Measurements from ENCODE around the gene KCNJ4. TPM values are rescaled to one million over a fixed set of nuclear protein-coding genes. Genes with fewer than 3 reads are reported as not detected.

The KCNJ4 gene
- total RNA-seq, 1 donor from 2014 or later, result 0.43 TPM

GRCh38 chr22:38456272-38456835 is 1.4 kb upstream of the KCNJ4 start:
- H3K4me1 Mint-ChIP-seq (ENCODE audit: unreplicated experiment), result peaks cover 8% of the 10 kb centered on the region
- TF ChIP-seq CTCF (IDR thresholded peaks at IDR 0.05), result no peak
- H3K27ac Mint-ChIP-seq (ENCODE audit: unreplicated experiment), result no peak overlapping the region
- H3K4me3 Mint-ChIP-seq (ENCODE audit: unreplicated experiment), result peak overlapping the region; percentile 59
- no peak for DNase-seq (ENCODE audit: extremely low spot score, unreplicated experiment)
- peaks cover 58% of the 10 kb centered on the region for H3K27me3 Mint-ChIP-seq (ENCODE audit: unreplicated experiment)
- no peaks in the 10 kb centered on the region for H3K36me3 Mint-ChIP-seq (ENCODE audit: unreplicated experiment)
- no peaks in the 10 kb centered on the region for H3K9me3 Mint-ChIP-seq (ENCODE audit: unreplicated experiment)

DNA sequence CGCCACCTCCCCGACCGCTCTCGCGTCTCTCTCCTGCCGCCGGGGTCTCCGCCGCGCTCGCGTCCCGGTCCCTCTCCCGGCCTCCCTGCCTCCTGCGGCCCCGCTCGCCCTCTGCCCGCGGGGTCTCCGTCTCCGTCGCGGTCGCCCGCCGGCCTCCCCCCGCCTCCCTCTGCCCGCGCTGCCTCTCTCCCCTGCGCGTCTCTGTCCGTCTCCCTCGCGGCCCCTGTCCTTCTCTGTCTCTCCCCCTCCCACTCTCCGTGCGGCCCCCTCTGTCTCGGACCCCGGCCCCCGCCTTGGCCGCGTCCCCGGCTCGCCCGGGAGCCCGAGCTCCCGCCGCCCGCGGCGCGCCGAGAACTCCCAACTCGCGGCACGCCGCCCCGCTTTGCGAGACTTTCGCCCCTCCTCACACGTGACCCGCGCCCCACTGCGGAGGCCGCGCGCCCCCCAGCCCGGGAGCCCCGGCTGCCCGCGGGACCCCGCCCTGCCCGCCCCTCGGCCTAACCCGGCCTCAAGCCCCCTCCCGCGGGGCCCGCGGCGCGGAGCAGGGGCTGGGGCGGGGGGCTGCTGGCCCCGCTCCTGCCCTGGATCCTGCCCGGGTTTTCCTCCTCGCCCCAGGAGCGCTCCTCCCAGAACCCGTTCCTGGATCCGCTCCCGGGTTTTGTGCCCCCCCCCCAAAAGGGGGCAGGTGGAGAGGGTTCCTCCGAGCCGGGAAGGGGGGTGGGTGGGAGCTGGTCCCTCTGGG is 702 bp upstream of the KCNJ4 start:
- no peak for TF ChIP-seq CTCF (IDR thresholded peaks at IDR 0.05)
- Mint-ChIP-seq H3K9me3 (ENCODE audit: unreplicated experiment) (no peaks in the 10 kb centered on the region), H3K27me3 (ENCODE audit: unreplicated experiment) (peaks cover 64% of the 10 kb centered on the region), H3K4me1 (ENCODE audit: unreplicated experiment) (peaks cover 6% of the 10 kb centered on the region), H3K27ac (ENCODE audit: unreplicated experiment) (no peak overlapping the region), H3K4me3 (ENCODE audit: unreplicated experiment) (peak overlapping the region; percentile 62), H3K36me3 (ENCODE audit: unreplicated experiment) (no peaks in the 10 kb centered on the region)
- no peak for DNase-seq (ENCODE audit: extremely low spot score, unreplicated experiment)

DNA sequence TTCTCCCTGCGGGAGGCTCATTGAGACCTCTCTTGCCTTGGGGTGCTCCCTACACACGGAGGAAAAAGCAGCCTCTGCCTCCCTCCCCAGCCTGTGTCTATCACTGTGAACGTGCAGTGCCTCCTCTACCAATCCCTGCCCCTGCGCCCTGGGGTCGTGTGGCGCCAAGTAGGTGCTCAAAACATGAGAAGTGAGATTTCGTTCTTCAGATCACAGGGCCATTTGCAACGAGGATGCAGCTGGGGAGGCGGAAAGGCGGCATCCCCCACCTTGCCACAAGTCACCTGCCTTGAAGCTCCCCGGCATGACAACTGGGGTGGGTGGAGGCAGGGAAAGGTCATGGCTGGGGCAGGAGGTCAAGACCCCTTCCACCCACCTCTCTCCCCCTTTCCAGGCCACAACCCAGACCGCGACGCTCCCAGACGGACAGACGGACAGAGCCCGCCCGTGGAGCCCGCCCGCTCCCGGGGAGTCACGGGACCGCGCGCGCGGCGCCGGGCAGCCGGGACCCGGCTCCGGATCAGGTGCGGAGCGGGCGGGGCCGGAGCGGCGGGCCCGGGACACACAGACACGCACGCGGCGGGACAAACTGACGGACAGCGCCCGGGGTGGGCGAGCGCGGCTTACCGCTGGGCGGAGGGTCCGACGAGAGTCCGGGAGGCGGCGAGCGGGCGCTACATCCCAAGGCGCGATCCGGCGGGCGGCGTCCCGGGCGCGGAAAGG is 485 bp downstream of the KCNJ4 start:
- peak overlapping the region; percentile 67 for H3K4me3 Mint-ChIP-seq (ENCODE audit: unreplicated experiment)
- no peak for TF ChIP-seq CTCF (IDR thresholded peaks at IDR 0.05)
- no peak for DNase-seq (ENCODE audit: extremely low spot score, unreplicated experiment)
- no peaks in the 10 kb centered on the region for H3K36me3 Mint-ChIP-seq (ENCODE audit: unreplicated experiment)
- H3K4me1 Mint-ChIP-seq (ENCODE audit: unreplicated experiment), result peaks cover 6% of the 10 kb centered on the region
- H3K9me3 Mint-ChIP-seq (ENCODE audit: unreplicated experiment), result no peaks in the 10 kb centered on the region
- H3K27ac Mint-ChIP-seq (ENCODE audit: unreplicated experiment), result no peak overlapping the region
- peaks cover 69% of the 10 kb centered on the region for H3K27me3 Mint-ChIP-seq (ENCODE audit: unreplicated experiment)

GRCh38 chr22:38453996-38454352 is 1.0 kb downstream of the KCNJ4 start:
- no peak for DNase-seq (ENCODE audit: extremely low spot score, unreplicated experiment)
- no peak for TF ChIP-seq CTCF (IDR thresholded peaks at IDR 0.05)
- Mint-ChIP-seq H3K9me3 (ENCODE audit: unreplicated experiment) (no peaks in the 10 kb centered on the region), H3K4me3 (ENCODE audit: unreplicated experiment) (peak overlapping the region; percentile 67), H3K27me3 (ENCODE audit: unreplicated experiment) (peaks cover 65% of the 10 kb centered on the region), H3K27ac (ENCODE audit: unreplicated experiment) (no peak overlapping the region), H3K4me1 (ENCODE audit: unreplicated experiment) (peaks cover 6% of the 10 kb centered on the region), H3K36me3 (ENCODE audit: unreplicated experiment) (no peaks in the 10 kb centered on the region)

DNA sequence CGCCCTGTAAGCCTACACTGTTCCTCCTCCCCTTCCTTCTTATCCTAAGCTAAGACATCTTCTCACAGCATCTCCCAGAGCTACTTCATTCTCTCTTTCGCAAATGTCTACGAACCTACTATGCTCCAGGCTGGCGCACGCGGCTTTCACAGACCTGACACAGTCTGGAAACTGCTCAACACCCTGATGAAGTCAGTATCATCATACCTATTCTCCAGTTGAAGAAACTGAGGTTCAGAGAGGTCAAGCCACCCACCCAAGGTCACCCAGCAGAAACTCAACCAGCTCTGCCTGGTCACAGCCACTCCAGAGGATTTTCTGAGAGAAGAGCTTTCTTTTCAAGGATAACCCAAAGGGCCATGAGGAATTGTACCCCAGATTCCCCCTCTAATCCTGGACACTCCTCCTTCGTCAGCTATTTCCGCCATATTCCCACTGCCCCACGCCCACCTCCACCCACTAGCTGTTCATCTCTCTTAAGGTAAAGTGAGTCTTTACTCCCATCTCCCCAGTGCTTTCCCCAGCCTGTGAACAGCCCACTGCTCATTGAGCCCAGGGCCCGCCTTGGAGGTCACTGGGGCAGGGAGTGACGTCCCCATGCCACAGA is 1.8 kb downstream of the KCNJ4 start:
- Mint-ChIP-seq H3K27ac (ENCODE audit: unreplicated experiment) (no peak overlapping the region), H3K4me3 (ENCODE audit: unreplicated experiment) (no peak overlapping the region), H3K36me3 (ENCODE audit: unreplicated experiment) (no peaks in the 10 kb centered on the region), H3K9me3 (ENCODE audit: unreplicated experiment) (no peaks in the 10 kb centered on the region), H3K27me3 (ENCODE audit: unreplicated experiment) (peaks cover 60% of the 10 kb centered on the region), H3K4me1 (ENCODE audit: unreplicated experiment) (peaks cover 6% of the 10 kb centered on the region)
- no peak for TF ChIP-seq CTCF (IDR thresholded peaks at IDR 0.05)
- no peak for DNase-seq (ENCODE audit: extremely low spot score, unreplicated experiment)

Measured in osteocyte (in vitro differentiated cells).